DND-41 (cell line): ENCODE results near the gene TCERG1L.

ENCODE experiments used
- CTCF ChIP-seq: IDR thresholded peaks from 2 replicates; pipeline ENCODE4 v1.5.1; 2012; ENCODE audit warnings: borderline replicate concordance, low read length, moderate library complexity, mild to moderate bottlenecking; ENCODE audit not compliant: poor library complexity, severe bottlenecking; ENCODE audit errors: extremely low read depth
- EZH2 ChIP-seq: IDR thresholded peaks from 3 replicates; pipeline ENCODE4 v1.6.1; 2012; ENCODE audit warnings: borderline replicate concordance, low read depth, mild to moderate bottlenecking, moderate library complexity, low read length, inconsistent platforms; ENCODE audit not compliant: severe bottlenecking

- TF ChIP-seq CTCF, result no peak
- TF ChIP-seq EZH2, result no peak
These were observed 167.9 kb downstream of the TCERG1L start for GRCh38 chr10:131143425-131144165.
